ENCODE measurements around the gene FSD1.
"Not testable (repeated sequence)": the region's sequence is repeated elsewhere in the genome, so short reads cannot be mapped to it uniquely, and the experiment has no call there.

The FSD1 gene

GRCh38 chr19:4326837-4327251 is 22.4 kb downstream of the FSD1 start:
- TF ChIP-seq CTCF (IDR thresholded peaks at IDR 0.05; ENCODE audit: control insufficient read depth, extremely low read depth, insufficient read depth) = no peak
- no peak overlapping the region for H3K4me3 ChIP-seq (ENCODE audit: low read depth, low read length)
- DNase-seq (ENCODE audit: low read depth) = no peak

GRCh38 chr19:4327252-4327876 is 23.0 kb downstream of the FSD1 start:
- no peak overlapping the region for H3K4me3 ChIP-seq (ENCODE audit: low read depth, low read length)
- TF ChIP-seq CTCF (IDR thresholded peaks at IDR 0.05; ENCODE audit: control insufficient read depth, extremely low read depth, insufficient read depth) = no peak
- DNase-seq (ENCODE audit: low read depth) = no peak

GRCh38 chr19:4327877-4328242 is 23.5 kb downstream of the FSD1 start:
- TF ChIP-seq CTCF (IDR thresholded peaks at IDR 0.05; ENCODE audit: control insufficient read depth, extremely low read depth, insufficient read depth) = no peak
- DNase-seq (ENCODE audit: low read depth) = no peak
- H3K4me3 ChIP-seq (ENCODE audit: low read depth, low read length) = no peak overlapping the region

- H3K4me3 ChIP-seq (ENCODE audit: low read depth, low read length) = no peak overlapping the region
- DNase-seq (ENCODE audit: low read depth) = no peak
- no peak for TF ChIP-seq CTCF (IDR thresholded peaks at IDR 0.05; ENCODE audit: control insufficient read depth, extremely low read depth, insufficient read depth)
These were observed 24.0 kb downstream of the FSD1 start for GRCh38 chr19:4328243-4328990.

GRCh38 chr19:4328991-4329681 is 24.7 kb downstream of the FSD1 start:
- not testable (repeated sequence) for H3K4me3 ChIP-seq (ENCODE audit: low read depth, low read length); DNase-seq (ENCODE audit: low read depth)

- no peak for TF ChIP-seq CTCF (IDR thresholded peaks at IDR 0.05; ENCODE audit: control insufficient read depth, extremely low read depth, insufficient read depth)
- H3K4me3 ChIP-seq (ENCODE audit: low read depth, low read length) = no peak overlapping the region
- DNase-seq (ENCODE audit: low read depth) = no peak
These were observed 25.5 kb downstream of the FSD1 start for GRCh38 chr19:4329858-4330257.

- no peak overlapping the region for H3K4me3 ChIP-seq (ENCODE audit: low read depth, low read length)
- no peak for DNase-seq (ENCODE audit: low read depth)
- TF ChIP-seq CTCF (IDR thresholded peaks at IDR 0.05; ENCODE audit: control insufficient read depth, extremely low read depth, insufficient read depth) = no peak
These were observed 30.7 kb downstream of the FSD1 start for GRCh38 chr19:4334929-4335570.

All from LNCaP clone FGC (cell line).